Stimulated activated naive CD4-positive, alpha-beta T cell treated with Interleukin-2 at 50 U/mL for 16 hours (primary cell): ENCODE measurements around the gene NTM.
"Not testable (repeated sequence)": the region's sequence is repeated elsewhere in the genome, so short reads cannot be mapped to it uniquely, and the experiment has no call there.

Experiments used
- DNase-seq: peaks from one replicate; lab custom pipeline; 2025; lab: John Stamatoyannopoulos, UW

The NTM gene

GRCh38 chr11:131463649-131464425 is 93.4 kb downstream of the NTM start:
- no peak for DNase-seq

GRCh38 chr11:131464461-131464860 is 94.0 kb downstream of the NTM start:
- no peak for DNase-seq

- no peak for DNase-seq
These were observed 94.6 kb downstream of the NTM start for GRCh38 chr11:131465039-131465438.

GRCh38 chr11:131465746-131466145 is 95.3 kb downstream of the NTM start:
- no peak for DNase-seq

- no peak for DNase-seq
These were observed 97.4 kb downstream of the NTM start for GRCh38 chr11:131467645-131468394.

DNA sequence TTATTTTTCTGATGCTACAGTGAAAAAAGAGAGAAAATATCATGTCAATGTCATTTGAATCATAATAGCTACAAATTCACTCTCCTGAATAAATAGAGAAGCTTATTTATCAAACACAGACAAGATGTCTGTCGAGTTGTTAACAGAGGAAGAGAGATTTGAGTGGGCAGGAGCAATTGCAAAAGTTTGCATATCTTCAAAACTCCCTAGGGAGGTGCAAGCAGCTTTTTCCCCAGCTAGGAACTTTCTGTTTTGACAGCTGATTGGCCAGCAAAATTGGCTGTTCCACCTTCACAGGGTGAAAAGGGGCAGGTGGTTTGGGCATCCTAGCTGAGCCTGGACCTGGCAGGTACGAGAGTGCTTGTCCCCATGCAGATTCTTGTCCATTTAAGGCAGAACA is 98.2 kb downstream of the NTM start:
- DNase-seq, result no peak

- DNase-seq, result no peak
These were observed 100.0 kb downstream of the NTM start for GRCh38 chr11:131470216-131470925.

DNA sequence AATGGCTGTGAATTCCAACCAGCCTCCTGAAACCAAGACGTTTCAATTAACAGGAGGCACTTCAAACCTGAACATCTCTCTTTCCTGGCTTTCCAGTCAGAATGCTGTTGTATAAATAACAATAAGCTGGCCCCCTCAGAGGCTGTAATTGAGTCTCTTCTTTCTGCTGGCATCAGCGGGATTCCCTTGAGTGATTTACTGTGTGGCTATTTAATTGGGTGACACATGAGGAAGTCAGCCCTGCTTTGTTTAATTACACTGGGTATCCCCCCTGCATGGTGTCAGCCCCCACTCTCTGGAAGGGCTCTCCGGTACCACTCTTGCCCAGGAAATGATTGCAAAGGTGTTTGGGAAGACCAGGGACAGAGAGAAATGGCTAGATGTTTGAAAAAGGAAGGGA is 101.6 kb downstream of the NTM start:
- no peak for DNase-seq

DNA sequence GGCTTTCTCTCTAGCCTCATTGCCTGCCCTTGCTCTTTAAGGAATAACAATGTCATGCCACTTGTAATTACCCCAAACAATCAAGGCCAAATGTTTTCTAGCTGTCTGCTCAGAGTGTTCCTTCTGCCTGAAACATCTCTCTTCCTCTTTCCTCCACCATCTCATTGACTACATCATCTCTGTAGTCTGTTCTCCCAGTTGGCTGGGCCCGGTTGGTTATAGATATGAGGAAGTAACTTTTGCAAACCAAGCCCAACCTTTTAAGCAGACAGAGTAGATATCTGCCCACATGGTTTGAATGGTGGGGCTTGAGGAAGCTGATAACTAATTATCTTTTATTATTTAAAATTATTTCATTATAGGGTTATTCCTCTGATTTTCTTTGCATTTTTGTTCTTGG is 104.5 kb downstream of the NTM start:
- DNase-seq, result no peak

DNA sequence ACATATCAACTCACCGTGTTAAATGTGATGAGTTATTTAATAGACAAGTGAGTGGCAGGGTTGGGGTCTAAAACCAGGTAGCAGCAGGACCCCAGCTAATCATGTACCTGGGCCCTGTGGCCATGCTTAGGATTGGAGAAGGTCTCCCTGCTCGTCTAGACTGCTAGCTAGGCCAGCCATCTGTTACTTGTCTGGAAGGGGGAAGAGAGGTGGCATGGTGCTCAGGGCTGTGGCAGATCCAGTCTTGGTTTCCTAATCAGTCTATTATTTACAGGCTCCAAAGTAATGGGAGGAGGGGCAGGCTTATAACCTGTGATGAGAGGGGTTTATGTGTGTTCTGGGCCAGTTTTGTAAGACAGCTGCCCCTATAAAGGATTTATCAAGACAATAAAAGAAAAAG is 105.9 kb downstream of the NTM start:
- no peak for DNase-seq

GRCh38 chr11:131478341-131478740 is 107.9 kb downstream of the NTM start:
- DNase-seq, result no peak

- no peak for DNase-seq
These were observed 110.9 kb downstream of the NTM start for GRCh38 chr11:131481303-131481702.

DNA sequence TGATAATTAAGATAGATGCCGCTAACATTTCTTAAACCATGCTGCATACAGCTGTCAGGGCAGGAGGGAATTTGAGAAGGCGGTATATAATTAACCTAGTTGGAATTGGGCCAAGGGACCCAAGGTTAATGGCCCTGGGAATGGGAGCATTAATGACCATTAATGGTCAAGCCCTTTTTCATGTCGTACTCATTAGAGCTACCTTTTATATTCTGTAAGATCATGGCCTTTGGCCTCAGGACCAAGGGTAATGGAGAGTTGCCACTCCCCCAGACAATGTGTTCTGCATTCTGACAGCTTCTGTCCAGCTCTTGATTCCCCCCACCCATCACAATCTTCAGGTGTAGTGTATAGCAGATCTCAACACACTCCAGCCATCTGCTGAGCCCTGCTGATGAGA is 111.6 kb downstream of the NTM start:
- no peak for DNase-seq

DNA sequence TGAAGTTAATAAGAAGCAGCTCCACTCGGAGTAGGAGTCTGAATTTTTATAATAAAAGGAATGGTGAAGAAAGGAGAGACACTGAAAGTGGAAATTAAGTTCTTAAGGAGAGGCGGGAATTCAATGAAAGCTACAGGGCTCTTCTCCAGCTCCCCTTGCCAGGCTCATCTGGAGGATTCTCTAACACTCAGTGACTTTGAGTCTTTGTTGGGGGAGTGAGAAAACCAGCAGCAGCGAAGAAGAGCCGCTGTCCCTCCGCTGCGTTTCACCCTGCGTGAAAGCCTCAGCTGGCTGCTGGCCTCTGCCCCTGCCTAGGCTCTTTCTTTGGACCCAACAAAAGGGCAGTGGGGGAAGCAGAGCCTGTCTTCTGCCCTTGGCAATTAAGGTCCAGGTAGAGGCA is 113.0 kb downstream of the NTM start:
- no peak for DNase-seq

DNA sequence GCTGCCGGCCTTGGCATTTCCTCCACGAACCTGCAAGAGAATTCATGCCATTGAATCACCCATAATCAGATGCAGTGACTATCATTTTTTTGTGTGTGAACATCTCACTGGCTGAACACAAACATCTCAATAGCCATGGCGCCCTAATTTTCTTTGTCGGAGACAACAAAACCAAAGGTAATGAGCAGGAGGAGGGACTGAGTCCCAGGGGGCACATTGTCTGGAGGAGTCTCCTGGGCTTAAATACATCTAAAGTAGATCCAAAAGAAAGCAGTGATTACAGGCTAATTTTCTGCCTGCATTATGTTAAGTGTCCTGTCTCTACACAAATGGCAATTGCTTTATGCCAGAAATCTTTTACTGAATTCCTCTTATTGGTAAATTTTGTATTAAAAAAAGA is 113.5 kb downstream of the NTM start:
- no peak for DNase-seq

GRCh38 chr11:131486100-131486499 is 115.7 kb downstream of the NTM start:
- no peak for DNase-seq

DNA sequence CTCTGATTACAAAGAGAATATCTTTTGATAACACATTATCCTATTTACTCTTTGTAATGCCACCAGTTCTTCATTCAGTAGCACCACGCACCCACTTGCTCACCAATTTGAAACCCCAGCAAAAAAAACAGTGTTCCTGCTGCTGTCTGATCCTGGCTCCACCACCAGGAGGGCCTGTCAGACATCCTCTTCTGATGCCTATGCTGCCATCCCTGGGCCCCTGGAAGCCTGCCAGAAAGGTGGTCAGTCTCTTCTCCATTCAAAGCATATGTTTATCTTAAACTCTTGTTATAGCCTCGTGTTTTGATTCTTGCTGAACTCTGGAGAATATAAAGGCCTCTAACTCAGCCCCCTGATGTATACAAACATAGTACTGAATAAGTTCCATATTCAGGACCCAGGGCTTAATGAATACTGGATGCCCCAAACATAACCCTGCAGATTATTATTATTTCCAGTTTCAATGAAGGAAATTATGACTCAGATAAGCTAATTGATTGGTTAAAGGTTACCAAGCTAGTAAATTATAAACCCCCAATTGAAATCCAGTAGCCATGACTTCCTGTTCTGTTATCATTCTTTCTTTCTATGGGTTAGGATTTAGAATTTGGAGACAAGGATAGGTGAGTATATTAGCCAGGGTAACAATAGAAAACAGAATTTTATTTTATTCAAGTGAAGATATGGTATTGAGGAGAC is 116.7 kb downstream of the NTM start:
- no peak for DNase-seq

DNA sequence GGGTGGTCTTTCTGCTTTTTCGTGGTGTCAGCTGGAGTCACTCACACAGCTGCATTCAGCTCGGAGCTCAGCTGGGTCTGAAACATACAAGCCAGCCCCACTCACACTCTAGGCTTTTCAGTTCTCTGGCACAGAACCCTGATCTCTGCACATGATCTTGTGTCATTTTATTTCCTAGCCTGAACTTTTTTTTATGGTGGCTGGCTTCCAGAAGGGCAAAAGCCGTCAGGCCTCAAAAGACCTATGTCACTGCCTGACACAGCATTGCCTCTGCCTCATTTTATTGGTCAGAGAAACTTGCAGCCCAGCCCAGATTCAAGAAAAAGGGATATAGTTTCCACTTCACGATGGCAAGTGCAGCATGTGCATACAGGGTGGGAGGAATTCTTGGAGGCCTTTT is 117.8 kb downstream of the NTM start:
- no peak for DNase-seq

DNA sequence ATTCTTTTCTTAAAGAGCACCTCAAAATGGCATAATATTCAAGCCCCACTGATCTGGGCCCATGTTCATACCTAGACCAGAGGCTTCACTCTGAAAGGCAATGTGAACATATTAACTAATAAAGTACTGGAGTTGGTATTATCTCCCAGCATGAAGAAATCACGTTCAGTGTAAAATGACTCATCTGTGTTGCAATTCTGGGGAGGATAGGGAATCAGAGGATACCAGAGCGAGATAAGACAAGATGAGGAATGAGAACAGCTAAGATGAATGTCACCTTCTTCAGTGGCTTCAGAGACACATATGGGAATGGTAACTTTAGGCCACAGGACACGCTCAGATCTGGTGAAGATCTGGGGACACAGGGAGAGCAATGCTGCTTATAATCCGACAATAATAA is 121.1 kb downstream of the NTM start:
- DNase-seq, result no peak

DNA sequence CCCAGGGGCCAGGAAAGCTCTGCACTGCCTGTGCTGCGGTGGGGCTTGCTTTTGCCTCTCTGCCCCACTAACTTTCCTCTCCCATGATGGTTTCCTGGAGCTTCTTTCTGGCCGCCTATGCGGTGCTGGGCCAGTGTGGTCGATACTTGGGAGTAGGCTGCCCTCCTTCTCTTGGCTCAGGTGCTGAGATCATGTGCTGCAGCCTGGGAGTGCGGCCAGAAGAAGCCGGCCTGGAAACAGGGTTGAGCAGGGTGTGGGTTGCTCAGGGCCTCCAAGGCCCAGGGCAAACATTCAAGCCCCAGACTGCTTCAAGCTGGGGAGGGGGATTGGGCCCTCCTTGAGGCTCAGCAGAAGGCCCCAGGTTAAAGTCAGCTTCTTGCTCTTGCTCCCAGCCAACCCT is 125.0 kb downstream of the NTM start:
- DNase-seq, result no peak

DNA sequence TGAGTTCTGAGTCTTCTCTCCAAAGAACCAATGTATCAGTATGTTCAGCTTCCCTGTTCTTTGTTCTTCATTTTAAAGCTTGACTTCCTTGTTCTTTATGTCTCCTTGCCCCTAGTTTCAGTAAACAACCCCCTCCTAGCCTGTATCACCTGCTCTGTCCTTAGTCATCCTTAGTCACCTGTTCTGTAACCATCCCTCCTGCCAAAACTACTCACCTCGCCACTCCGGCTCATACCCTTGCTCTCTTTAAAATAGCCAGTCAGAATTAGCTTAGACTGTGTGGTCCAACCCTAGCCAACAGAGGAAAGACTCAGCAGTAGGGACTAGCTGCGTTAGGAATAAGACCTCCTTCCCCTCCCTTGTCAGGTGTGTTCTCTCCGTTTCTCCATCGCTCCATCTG is 127.3 kb downstream of the NTM start:
- DNase-seq, result not testable (repeated sequence)

GRCh38 chr11:131498631-131499160 is 128.3 kb downstream of the NTM start:
- no peak for DNase-seq
